Activated naive CD4-positive, alpha-beta T cell treated with anti-CD3 and anti-CD28 coated beads for 36 hours (primary cell): ENCODE results near the gene SYAP1. TPM values are rescaled to one million over a fixed set of nuclear protein-coding genes. Genes with fewer than 3 reads are reported as not detected.
A peak's percentile ranks its signal among the peaks of the same experiment; 100 is the strongest.

Experiments
- CTCF ChIA-PET: fragments of 350-600 bp; sonication (Branson Sonifier 250); formaldehyde crosslinking; loops from one replicate; lab custom pipeline; 2021; ENCODE audit warnings: antibody characterized with exemption; lab: Charles Lee
- DNase-seq: peaks from one replicate; pipeline ENCODE4 v3.0.0-alpha.2; 2020
- H3K27ac Mint-ChIP-seq: one replicate; pipeline ENCODE4 v1.8.0; 2021; ENCODE audit warnings: mild to moderate bottlenecking, mixed read lengths
- H3K27me3 Mint-ChIP-seq: one replicate; pipeline ENCODE4 v1.8.0; 2021; ENCODE audit warnings: low read depth, mixed read lengths
- H3K36me3 Mint-ChIP-seq: one replicate; pipeline ENCODE4 v1.8.0; 2021; ENCODE audit warnings: low read depth, mixed read lengths
- H3K4me1 Mint-ChIP-seq: one replicate; pipeline ENCODE4 v1.8.0; 2021; ENCODE audit warnings: low read depth, mixed read lengths
- H3K4me3 Mint-ChIP-seq: one replicate; pipeline ENCODE4 v1.8.0; 2021; ENCODE audit warnings: mild to moderate bottlenecking, moderate library complexity, mixed read lengths
- H3K9me3 Mint-ChIP-seq: one replicate; pipeline ENCODE4 v1.8.0; 2021; ENCODE audit warnings: mixed read lengths
- intact Hi-C: fragments of 100-400 bp; cut with micrococcal nuclease; formaldehyde crosslinking; loops from one replicate; pipeline ENCODE4 v1.15.1; 2023
- total RNA-seq, 2 experiments: library from RNA; stranded (reverse); gene quantifications; one replicate each; pipeline ENCODE4 v1.2.3, GENCODE V29; 2021

SYAP1 gene
- total RNA-seq, 2 experiments from 2014 or later: 17.1 to 18.9 TPM

- peak overlapping the region; percentile 83 for H3K4me3 Mint-ChIP-seq
- H3K4me1 Mint-ChIP-seq: peaks cover 9% of the 10 kb centered on the region
- H3K9me3 Mint-ChIP-seq: no peaks in the 10 kb centered on the region
- peak; percentile 23 for DNase-seq
- H3K27ac Mint-ChIP-seq: no peak overlapping the region
- peaks cover 2% of the 10 kb centered on the region for H3K36me3 Mint-ChIP-seq
- intact Hi-C loops: loop anchor here (1.0 to 5.0 kb wide), 9 partner anchors 38 to 1450 kb away; partner anchors contain the start of genes PIGA, RBBP7, REPS2 and SYAP1
- CTCF ChIA-PET: no interaction called here
- no peaks in the 10 kb centered on the region for H3K27me3 Mint-ChIP-seq
Observed at GRCh38 chrX:16786791-16787735, 67.7 kb downstream of the SYAP1 start.

GRCh38 chrX:16788477-16788876 lies 69.1 kb downstream of the SYAP1 start:
- H3K27ac Mint-ChIP-seq: no peak overlapping the region
- CTCF ChIA-PET: interaction anchor here (0.6 kb wide), 1 partner anchor 154 kb away, joined by 5 read pairs; no protein-coding TSS in a partner anchor
- DNase-seq: peak; percentile 11
- no peaks in the 10 kb centered on the region for H3K27me3 Mint-ChIP-seq
- H3K4me3 Mint-ChIP-seq: peak overlapping the region; percentile 71
- intact Hi-C loops: loop anchor here (5.0 kb wide), 2 partner anchors 1111 to 1451 kb away; partner anchors contain the start of gene PIGA
- peaks cover 3% of the 10 kb centered on the region for H3K36me3 Mint-ChIP-seq
- H3K9me3 Mint-ChIP-seq: no peaks in the 10 kb centered on the region
- peaks cover 9% of the 10 kb centered on the region for H3K4me1 Mint-ChIP-seq

- no peak for DNase-seq
- H3K4me1 Mint-ChIP-seq: peaks cover 3% of the 10 kb centered on the region
- H3K4me3 Mint-ChIP-seq: no peak overlapping the region
- no peaks in the 10 kb centered on the region for H3K27me3 Mint-ChIP-seq
- intact Hi-C loops: no loop called here
- CTCF ChIA-PET: no interaction called here
- H3K9me3 Mint-ChIP-seq: no peaks in the 10 kb centered on the region
- H3K36me3 Mint-ChIP-seq: peaks cover 13% of the 10 kb centered on the region
- H3K27ac Mint-ChIP-seq: no peak overlapping the region
Observed at GRCh38 chrX:16796298-16796697, 76.9 kb downstream of the SYAP1 start.

- Mint-ChIP-seq H3K27me3 (no peaks in the 10 kb centered on the region), H3K4me3 (no peak overlapping the region), H3K27ac (no peak overlapping the region), H3K9me3 (no peaks in the 10 kb centered on the region), H3K36me3 (peaks cover 13% of the 10 kb centered on the region), H3K4me1 (peaks cover 3% of the 10 kb centered on the region)
- CTCF ChIA-PET: no interaction called here
- intact Hi-C loops: no loop called here
- DNase-seq: no peak
Observed at GRCh38 chrX:16797358-16797757, 77.9 kb downstream of the SYAP1 start.

- no peak for DNase-seq
- Mint-ChIP-seq H3K4me3 (no peak overlapping the region), H3K27me3 (no peaks in the 10 kb centered on the region), H3K4me1 (peaks cover 3% of the 10 kb centered on the region), H3K36me3 (peaks cover 14% of the 10 kb centered on the region), H3K9me3 (no peaks in the 10 kb centered on the region), H3K27ac (no peak overlapping the region)
- CTCF ChIA-PET: interaction anchor here (0.6 kb wide), 1 partner anchor 1251 kb away, joined by 6 read pairs; no protein-coding TSS in a partner anchor
- intact Hi-C loops: no loop called here
Observed at GRCh38 chrX:16797841-16798240, 78.4 kb downstream of the SYAP1 start.

- Mint-ChIP-seq H3K36me3 (peaks cover 10% of the 10 kb centered on the region), H3K4me1 (peaks cover 14% of the 10 kb centered on the region), H3K27me3 (no peaks in the 10 kb centered on the region), H3K4me3 (no peak overlapping the region), H3K9me3 (no peaks in the 10 kb centered on the region), H3K27ac (no peak overlapping the region)
- intact Hi-C loops: no loop called here
- CTCF ChIA-PET: no interaction called here
- no peak for DNase-seq
Observed at GRCh38 chrX:16804923-16805464, 85.6 kb downstream of the SYAP1 start.

GRCh38 chrX:16807548-16807947 lies 88.1 kb downstream of the SYAP1 start:
- Mint-ChIP-seq H3K4me1 (peaks cover 14% of the 10 kb centered on the region), H3K27ac (no peak overlapping the region), H3K4me3 (no peak overlapping the region), H3K36me3 (peaks cover 5% of the 10 kb centered on the region), H3K9me3 (no peaks in the 10 kb centered on the region), H3K27me3 (no peaks in the 10 kb centered on the region)
- intact Hi-C loops: no loop called here
- CTCF ChIA-PET: no interaction called here
- DNase-seq: no peak

GRCh38 chrX:16807976-16808542 lies 88.6 kb downstream of the SYAP1 start:
- Mint-ChIP-seq H3K27ac (no peak overlapping the region), H3K4me3 (no peak overlapping the region), H3K9me3 (no peaks in the 10 kb centered on the region), H3K36me3 (peaks cover 5% of the 10 kb centered on the region), H3K4me1 (peaks cover 14% of the 10 kb centered on the region), H3K27me3 (no peaks in the 10 kb centered on the region)
- DNase-seq: no peak
- intact Hi-C loops: no loop called here
- CTCF ChIA-PET: no interaction called here

GRCh38 chrX:16814597-16814996 lies 95.2 kb downstream of the SYAP1 start:
- H3K4me3 Mint-ChIP-seq: no peak overlapping the region
- peaks cover 13% of the 10 kb centered on the region for H3K4me1 Mint-ChIP-seq
- no peaks in the 10 kb centered on the region for H3K9me3 Mint-ChIP-seq
- no peaks in the 10 kb centered on the region for H3K27me3 Mint-ChIP-seq
- no peak for DNase-seq
- no peak overlapping the region for H3K27ac Mint-ChIP-seq
- CTCF ChIA-PET: no interaction called here
- H3K36me3 Mint-ChIP-seq: no peaks in the 10 kb centered on the region
- intact Hi-C loops: no loop called here

Other genes starting within 250 kb of the SYAP1 start
- gene S100G, start 69.5 kb upstream of the SYAP1 start, total RNA-seq: not detected
- gene CTPS2, start 6.9 kb upstream of the SYAP1 start, total RNA-seq: 1 to 10 TPM; 5.6 to 6.8 TPM
- 10 to 100 TPM; 11.8 to 12.3 TPM for gene TXLNG, start 66.9 kb downstream of the SYAP1 start, total RNA-seq
- gene RBBP7, start 150.8 kb downstream of the SYAP1 start, total RNA-seq: 100 to 1,000 TPM; 213 to 228 TPM
- not detected for gene REPS2, start 227.0 kb downstream of the SYAP1 start, total RNA-seq